Breast epithelium (tissue), 4 donors: Measurements from ENCODE around the gene ASB4. TPM values are rescaled to one million over a fixed set of nuclear protein-coding genes. Genes with fewer than 3 reads are reported as not detected.

ENCODE experiments used
- DNase-seq, 2 donors: peaks; one replicate each; pipeline ENCODE4 v3.0.0-alpha.2; 2019; ENCODE audit warnings: low spot score in 2 of 2
- H3K27ac ChIP-seq, 2 donors: fragments of 200-600 bp; sonication (generic) in 1 of 2; one replicate each; pipeline ENCODE4 v1.5.1; 2016 to 2019; ENCODE audit warnings: mild to moderate bottlenecking in 1 of 2
- H3K27me3 ChIP-seq, 2 donors: fragments of 200-600 bp; sonication (generic) in 1 of 2; one replicate each; pipeline versions ENCODE4 v1.5.1 to v1.6.0; 2017 to 2019; ENCODE audit warnings: control low read depth in 1 of 2, mild to moderate bottlenecking in 1 of 2
- H3K36me3 ChIP-seq: fragments of 200-600 bp; one replicate; pipeline ENCODE4 v1.5.1; 2019
- H3K4me1 ChIP-seq, 2 donors: fragments of 200-600 bp; sonication (generic); one replicate each; pipeline ENCODE4 v1.5.1; 2016 to 2019; ENCODE audit warnings: control low read depth in 1 of 2
- H3K4me3 ChIP-seq, 3 donors: fragments of 200-600 bp; sonication (generic); 1 replicate in 2 of 3; 2 replicates in 1 of 3; pipeline ENCODE4 v1.5.1; 2016 to 2019; ENCODE audit warnings: mild to moderate bottlenecking in 3 of 3, moderate library complexity in 2 of 3
- H3K9me3 ChIP-seq, 2 donors: fragments of 200-600 bp; sonication (generic) in 1 of 2; one replicate each; pipeline ENCODE4 v1.5.1; 2016 to 2019; ENCODE audit warnings: control low read depth in 1 of 2
- CTCF ChIP-seq, 3 donors: fragments of 450-650 bp; IDR thresholded peaks; one replicate each; pipeline ENCODE4 v1.5.1; 2016 to 2017; ENCODE audit warnings: antibody characterized with exemption in 3 of 3, mild to moderate bottlenecking in 3 of 3, moderate library complexity in 3 of 3
- POLR2A ChIP-seq: fragments of 450-650 bp; IDR thresholded peaks from one replicate; pipeline ENCODE4 v1.6.1; 2016; ENCODE audit warnings: antibody characterized with exemption, mild to moderate bottlenecking, moderate library complexity
- POLR2AphosphoS5 ChIP-seq, 3 donors: sonication (generic); formaldehyde crosslinking; IDR thresholded peaks; one replicate each; pipeline ENCODE4 v1.6.1; 2017; ENCODE audit warnings: antibody characterized with exemption in 3 of 3
- intact Hi-C: fragments of 100-400 bp; cut with DNase I; formaldehyde crosslinking; loops from one replicate; pipeline ENCODE4 v1.15.1; 2023; ENCODE audit warnings: low total_unique reads
- total RNA-seq, 3 donors: library from RNA; depleted of rRNA; stranded (reverse); fragments of >200 nt; gene quantifications; one replicate each; pipeline ENCODE4 v1.1.0, GENCODE V29; 2016

The ASB4 gene
- total RNA-seq, 3 donors from 2014 or later, result 0.16 to 0.33 (median 0.29) TPM

GRCh38 chr7:95531605-95532219 lies 46.0 kb downstream of the ASB4 start:
- Histone ChIP-seq H3K4me1 (no peaks in the 10 kb centered on the region), H3K4me3 (no peak overlapping the region), H3K36me3 (no peaks in the 10 kb centered on the region), H3K9me3 (no peaks in the 10 kb centered on the region), H3K27ac (no peak overlapping the region), H3K27me3 (no peaks in the 10 kb centered on the region)
- no peak for DNase-seq
- TF ChIP-seq POLR2A (no peak), POLR2AphosphoS5 (IDR thresholded peaks at IDR 0.05) (no peak), CTCF (IDR thresholded peaks at IDR 0.05) (no peak)
- intact Hi-C loops, result no loop called here

DNA sequence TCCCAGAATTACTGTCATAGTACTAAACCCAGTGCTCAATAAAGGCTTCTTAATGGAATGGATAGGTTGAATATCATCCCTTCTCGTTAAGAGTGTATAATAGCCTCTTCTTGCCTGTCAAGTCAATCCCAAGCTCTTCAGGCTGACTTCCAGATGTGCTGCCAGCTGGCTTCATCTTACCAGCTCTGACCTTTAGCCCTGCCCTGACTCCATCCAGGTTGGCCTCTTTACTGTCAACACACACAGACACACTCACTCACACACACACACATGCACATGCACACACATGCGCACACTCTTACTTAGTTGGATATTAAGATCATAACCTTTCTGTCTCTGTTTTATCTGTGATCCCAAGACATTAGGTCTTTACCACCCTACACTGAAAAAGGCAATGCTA lies 49.1 kb downstream of the ASB4 start:
- H3K27ac ChIP-seq, result no peak overlapping the region
- no peak for TF ChIP-seq POLR2A
- no peak for TF ChIP-seq POLR2AphosphoS5 (IDR thresholded peaks at IDR 0.05)
- TF ChIP-seq CTCF (IDR thresholded peaks at IDR 0.05), result no peak
- no peaks in the 10 kb centered on the region for H3K9me3 ChIP-seq

DNA sequence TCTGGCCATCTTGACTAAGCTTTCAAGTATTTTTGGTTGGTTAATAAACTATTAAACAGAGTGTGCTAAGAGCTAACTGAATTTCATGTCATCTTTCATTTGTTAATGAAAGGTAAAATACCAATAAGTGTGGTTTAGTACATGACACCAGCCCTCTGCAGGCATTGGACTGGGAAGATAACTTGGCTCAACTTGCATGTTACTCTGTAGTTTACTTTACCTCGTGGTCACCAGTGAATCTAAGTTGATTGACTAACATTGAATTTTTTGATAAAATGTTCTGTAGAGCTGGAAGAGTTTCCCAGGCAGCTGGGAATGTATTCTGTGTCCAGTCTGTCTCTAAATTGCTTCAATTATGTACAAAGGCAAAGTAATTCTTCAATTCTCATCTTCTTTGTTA lies 49.9 kb downstream of the ASB4 start:
- Histone ChIP-seq H3K36me3 (no peaks in the 10 kb centered on the region), H3K27me3 (no peaks in the 10 kb centered on the region), H3K4me1 (no peaks in the 10 kb centered on the region), H3K27ac (no peak overlapping the region), H3K9me3 (no peaks in the 10 kb centered on the region), H3K4me3 (no peak overlapping the region)
- DNase-seq, result no peak
- TF ChIP-seq CTCF (IDR thresholded peaks at IDR 0.05), result no peak
- TF ChIP-seq POLR2AphosphoS5 (IDR thresholded peaks at IDR 0.05), result no peak
- TF ChIP-seq POLR2A, result no peak
- intact Hi-C loops, result loop anchor here (5.0 kb wide), 1 partner anchor 142 kb away; no protein-coding TSS in a partner anchor

More for the DNA sequence above, 49.1 kb downstream of the ASB4 start:
- DNase-seq, result no peak
- Histone ChIP-seq H3K36me3 (no peaks in the 10 kb centered on the region), H3K4me1 (no peaks in the 10 kb centered on the region), H3K27me3 (no peaks in the 10 kb centered on the region), H3K4me3 (no peak overlapping the region)
- intact Hi-C loops, result loop anchor here (5.0 kb wide), 1 partner anchor 143 kb away; no protein-coding TSS in a partner anchor

DNA sequence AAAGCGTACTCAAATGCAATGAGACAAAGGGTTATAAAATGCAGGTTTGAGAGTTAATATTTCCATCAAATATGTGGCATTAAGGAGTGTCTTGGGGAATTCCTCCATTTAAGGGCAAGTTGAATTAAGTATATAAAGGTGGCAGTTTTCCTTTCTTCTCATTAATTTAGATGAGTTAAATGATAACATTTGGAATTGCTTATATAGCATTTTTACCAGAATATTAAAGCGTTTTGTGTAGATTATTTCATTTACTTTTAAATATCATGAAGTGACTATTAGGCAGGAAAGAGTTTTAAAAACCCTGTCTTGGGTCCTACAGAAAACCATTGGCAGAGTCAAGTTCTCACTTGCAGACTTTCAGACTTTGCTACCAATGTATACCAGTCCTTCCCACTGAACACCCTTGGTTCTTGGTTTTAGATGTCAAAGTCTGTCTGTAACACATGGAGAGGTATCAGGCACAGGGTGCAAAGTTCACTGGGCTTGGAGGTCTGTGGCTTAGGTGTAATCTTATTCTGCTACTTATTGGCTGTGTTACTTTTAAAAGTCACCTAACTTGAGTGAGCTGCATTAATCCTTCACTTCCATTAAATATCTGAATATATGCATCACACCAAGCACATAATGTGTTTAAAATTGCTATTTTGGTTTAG lies 51.0 kb downstream of the ASB4 start:
- no peaks in the 10 kb centered on the region for H3K36me3 ChIP-seq
- no peak overlapping the region for H3K27ac ChIP-seq
- TF ChIP-seq POLR2A (no peak), POLR2AphosphoS5 (IDR thresholded peaks at IDR 0.05) (no peak), CTCF (IDR thresholded peaks at IDR 0.05) (no peak)
- no peaks in the 10 kb centered on the region for H3K9me3 ChIP-seq
- no peaks in the 10 kb centered on the region for H3K27me3 ChIP-seq
- H3K4me1 ChIP-seq, result no peaks in the 10 kb centered on the region
- intact Hi-C loops, result loop anchor here (5.0 kb wide), 1 partner anchor 141 kb away; no protein-coding TSS in a partner anchor
- no peak for DNase-seq
- no peak overlapping the region for H3K4me3 ChIP-seq

DNA sequence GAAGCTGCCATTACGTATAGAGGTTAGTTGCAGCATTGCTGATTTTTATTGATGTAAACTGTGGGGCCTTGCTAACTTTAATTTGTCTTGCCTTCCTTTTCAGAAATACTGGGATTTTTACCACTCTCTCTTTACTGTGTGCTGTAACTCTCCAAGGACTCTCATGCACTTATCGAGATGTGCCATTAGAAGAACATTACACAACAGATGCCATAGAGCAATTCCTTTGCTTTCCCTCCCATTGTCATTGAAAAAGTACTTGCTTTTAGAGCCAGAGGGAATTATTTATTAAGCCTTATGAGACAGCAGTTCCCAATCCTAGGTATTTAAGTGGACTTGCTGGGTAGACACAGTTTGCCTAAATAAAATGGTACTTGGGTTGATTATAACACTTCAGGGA lies 51.7 kb downstream of the ASB4 start:
- Histone ChIP-seq H3K4me1 (no peaks in the 10 kb centered on the region), H3K27ac (no peak overlapping the region), H3K4me3 (no peak overlapping the region), H3K9me3 (no peaks in the 10 kb centered on the region), H3K27me3 (no peaks in the 10 kb centered on the region), H3K36me3 (no peaks in the 10 kb centered on the region)
- no peak for DNase-seq
- intact Hi-C loops, result loop anchor here (5.0 kb wide), 1 partner anchor 140 kb away; no protein-coding TSS in a partner anchor
- no peak for TF ChIP-seq CTCF (IDR thresholded peaks at IDR 0.05)
- TF ChIP-seq POLR2A, result no peak
- TF ChIP-seq POLR2AphosphoS5 (IDR thresholded peaks at IDR 0.05), result no peak
